Medulla oblongata (tissue), 1 donor: ENCODE results near the gene PAIP2B.

Experiments used
- DNase-seq: peaks from one replicate; pipeline ENCODE4 v3.0.0-alpha.2; 2015; ENCODE audit errors: extremely low spot score

PAIP2B gene

DNA sequence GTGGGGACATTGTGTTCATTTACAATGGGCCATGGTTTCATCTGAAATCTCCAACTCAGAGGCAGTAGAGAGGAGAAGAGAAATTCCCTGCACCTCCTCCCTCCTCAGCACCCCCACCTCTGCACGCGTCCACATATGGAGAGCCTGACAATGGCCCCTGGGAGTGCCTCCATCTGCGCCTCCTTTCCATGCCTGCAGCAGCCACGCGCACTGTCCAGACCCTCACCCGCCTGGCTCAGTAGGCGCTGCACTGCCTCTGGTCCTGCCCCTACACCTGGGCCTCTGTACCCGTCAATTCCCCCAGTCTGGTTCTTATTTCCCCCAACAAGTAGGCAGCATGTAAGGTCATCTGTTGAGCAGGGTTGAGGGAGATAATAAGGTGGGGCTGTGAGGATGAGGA is 72.6 kb downstream of the PAIP2B start:
- DNase-seq, result peak; percentile 9

DNA sequence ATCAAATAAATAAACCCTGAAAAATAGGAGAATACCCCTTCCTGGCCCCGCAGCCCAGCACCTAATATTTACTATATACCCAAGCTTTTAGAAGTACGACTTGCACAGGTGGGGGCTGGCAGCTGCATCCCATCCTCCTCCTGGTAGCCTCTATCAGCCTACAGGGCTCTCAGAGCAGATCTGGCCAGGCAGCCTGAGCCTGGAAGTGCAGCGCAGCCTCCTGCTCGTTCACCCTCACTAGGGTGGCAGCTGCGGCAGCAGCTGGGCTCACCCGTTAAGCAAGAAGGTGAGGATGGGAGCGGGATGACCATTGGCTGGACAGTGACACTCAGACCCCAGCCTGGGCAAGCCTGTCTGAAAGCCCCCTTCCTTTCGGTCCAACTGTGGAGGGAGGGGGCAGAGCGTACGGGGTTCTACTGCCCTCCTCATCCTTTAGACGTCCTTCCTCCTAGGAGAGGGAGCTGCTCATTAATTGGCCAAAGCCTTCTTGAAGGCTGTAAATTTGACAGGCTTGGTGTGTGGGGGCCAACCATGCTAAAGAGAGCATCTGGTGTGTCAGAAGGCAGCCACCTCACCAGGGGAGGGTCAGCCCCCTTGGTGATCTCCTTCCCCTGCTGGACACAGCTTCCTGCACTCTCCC is 73.2 kb downstream of the PAIP2B start:
- no peak for DNase-seq

DNA sequence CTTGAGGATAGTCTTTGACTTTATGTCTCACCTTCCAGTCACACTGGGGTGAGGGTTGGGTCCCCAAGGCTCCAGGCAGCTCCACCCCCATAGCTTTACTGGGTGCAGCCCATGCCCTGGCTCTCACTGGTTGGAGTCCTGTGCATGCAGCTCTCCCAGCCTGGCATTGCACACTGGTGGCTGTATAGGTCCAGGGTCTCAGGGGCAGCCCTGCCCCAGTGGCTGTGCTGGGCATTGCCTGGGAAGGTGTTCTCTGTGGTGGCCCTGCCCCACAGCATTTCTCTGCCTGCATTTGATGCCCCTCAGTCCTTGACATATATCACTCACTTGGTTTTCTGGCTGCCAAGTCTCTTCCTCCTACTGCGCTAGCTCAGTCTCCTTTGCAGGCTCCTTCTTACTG is 75.3 kb downstream of the PAIP2B start:
- no peak for DNase-seq

DNA sequence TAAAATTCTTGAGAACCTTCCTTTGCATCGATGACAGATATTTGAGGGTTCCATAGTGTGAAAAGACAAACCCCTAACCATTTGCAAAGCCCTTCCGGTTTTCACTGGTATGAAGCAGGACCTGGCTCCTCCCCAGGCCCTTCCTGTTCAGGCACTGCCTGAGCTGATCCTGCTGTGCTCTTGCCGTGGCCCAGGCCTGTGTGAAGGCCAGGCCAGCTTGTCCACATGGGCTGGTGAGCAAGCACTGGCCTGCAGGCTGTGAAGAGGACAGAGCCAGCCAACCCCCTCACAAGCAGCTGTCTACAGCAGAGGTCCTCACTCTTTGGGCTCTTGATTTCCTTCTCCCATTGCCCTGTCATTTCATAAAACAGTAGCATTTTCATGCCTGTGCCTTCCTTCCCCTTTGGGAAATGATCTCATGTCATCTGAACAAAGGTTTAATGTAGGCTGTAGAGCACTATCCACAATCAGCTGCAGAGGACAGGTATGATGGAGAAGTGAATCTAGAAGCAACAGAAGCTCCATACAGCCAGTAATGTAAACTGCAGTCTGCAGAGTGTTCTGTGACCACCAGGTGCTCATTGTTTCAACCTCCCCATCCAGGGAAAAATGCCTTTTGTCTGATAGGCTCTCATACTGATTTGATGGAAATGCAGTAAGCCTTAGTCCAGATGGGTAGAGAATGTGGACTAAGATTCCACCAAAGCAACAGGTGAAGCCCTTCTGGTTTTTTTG is 76.7 kb downstream of the PAIP2B start:
- no peak for DNase-seq

DNA sequence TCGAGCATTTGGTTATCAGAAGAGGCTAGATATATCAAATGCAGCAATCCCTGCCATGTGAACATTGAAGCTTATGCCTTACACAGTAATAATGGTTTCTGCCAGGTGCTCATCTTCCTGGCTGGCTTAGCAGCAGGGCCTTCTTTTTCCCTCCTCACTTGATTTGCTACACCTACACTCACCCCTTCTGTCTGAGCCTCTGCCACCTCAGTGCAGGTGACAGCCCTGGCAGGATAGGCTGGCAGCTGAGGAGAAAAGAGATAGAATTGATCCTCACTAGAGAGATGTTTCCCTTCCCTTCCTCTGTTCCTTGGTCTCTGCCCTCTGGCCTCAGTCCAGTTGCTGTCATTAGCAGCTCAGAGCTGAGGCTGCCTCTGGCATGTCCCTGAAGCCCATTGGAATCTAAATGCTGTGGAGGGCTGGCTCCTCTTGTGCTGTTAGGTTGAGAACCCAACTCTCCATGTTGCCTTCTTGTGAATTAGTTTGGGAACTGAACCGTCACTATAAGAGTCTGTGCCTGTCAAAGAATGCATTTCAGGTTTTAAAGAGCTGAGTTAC is 78.3 kb downstream of the PAIP2B start:
- DNase-seq, result no peak

DNA sequence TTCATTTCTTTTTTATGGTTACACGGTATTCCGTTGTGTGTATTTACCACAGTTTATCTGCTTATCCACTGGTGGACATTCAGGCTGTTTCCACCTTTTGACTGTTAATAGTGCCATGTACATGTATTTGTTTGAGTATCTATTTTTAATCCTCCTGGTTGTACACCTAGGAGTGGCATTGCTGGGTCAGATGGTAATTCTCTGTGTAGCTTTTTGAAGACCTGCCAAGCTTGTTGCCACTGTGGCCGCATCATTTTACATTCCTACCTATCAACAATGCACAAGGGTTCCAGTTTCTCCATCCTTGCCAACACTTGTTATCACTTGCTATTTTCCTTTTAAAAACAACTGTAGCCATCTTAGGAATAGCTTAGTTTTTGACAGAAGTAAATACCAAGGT is 83.1 kb downstream of the PAIP2B start:
- DNase-seq, result no peak

DNA sequence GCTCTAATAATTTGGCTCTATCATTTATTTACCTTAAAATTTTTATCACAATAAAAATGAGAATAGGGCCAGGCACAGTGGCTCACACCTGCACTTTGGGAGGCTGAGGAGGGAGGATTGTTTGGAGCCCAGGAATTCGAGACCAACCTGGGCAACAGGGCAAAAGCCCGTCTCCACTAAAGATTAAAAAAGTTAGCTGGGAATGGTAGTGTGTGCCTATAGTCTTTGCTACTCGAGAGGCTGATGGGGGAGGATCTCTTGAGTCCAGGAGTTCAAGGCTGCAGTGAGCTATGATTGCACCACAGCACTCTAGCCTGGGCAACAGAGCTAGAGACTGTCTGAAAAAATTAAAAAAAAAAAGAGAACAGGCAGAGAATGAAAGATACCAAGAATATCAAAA is 90.7 kb downstream of the PAIP2B start:
- no peak for DNase-seq

DNA sequence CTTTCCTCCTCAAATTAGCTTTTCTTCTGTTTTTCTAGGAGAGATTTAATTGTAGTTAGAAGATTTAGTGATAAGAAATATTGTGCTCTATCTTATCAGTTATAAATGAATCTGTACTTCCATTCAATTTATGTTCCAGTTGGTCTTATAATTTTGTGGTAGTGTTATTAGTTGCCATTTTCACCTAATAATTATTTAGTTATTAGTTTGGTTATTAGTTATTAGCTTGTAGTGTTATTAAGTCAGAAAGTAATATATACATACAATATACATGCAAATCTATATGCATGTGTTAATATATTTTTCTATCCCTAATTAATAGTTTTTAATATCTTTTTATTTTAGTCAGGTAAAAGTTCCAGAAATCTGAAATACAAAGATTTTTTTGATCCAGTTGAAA is 93.3 kb downstream of the PAIP2B start:
- no peak for DNase-seq
